ENCODE results near the gene BORCS5. TPM values are rescaled to one million over a fixed set of nuclear protein-coding genes. Genes with fewer than 3 reads are reported as not detected.

The BORCS5 gene
- total RNA-seq, 1 donor from 2014 or later: 13.3 TPM

DNA sequence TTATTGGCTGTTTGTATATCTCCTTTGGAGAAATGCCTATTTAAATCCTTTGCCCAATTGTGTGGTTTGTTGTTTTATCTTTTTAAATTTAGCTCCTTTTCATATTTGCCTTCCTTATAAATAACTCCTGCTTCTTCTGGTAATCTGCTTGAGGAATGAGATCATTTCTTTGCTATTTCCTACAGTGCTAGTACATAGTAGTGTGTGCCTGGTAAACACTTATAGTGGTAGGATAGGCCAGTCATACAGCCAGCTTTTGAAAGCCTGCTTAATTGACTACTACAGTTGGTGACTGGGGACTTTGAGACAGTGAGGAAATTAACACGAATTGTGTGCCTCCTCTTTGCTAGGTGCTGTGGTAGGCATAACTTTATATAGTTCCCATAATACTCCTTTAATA, 68.7 kb downstream of the BORCS5 start:
- Mint-ChIP-seq H3K9me3 (peaks cover 37% of the 10 kb centered on the region), H3K4me3 (no peak overlapping the region), H3K27ac (no peak overlapping the region), H3K4me1 (no peaks in the 10 kb centered on the region), H3K27me3 (ENCODE audit: insufficient read depth, low read depth) (no peaks in the 10 kb centered on the region), H3K36me3 (peaks cover 10% of the 10 kb centered on the region)
- H3K79me2 ChIP-seq (ENCODE audit: low read depth): no peaks in the 10 kb centered on the region
- H3K9ac ChIP-seq: no peak overlapping the region
- H3K36me3 ChIP-seq: no peaks in the 10 kb centered on the region
- no peak overlapping the region for H3K27ac ChIP-seq
- no peak overlapping the region for H3K4me2 ChIP-seq
- no peak for DNase-seq (ENCODE audit: low spot score)
- no peaks in the 10 kb centered on the region for H3K4me1 ChIP-seq
- no peak for TF ChIP-seq EZH2 (IDR thresholded peaks at IDR 0.05)
- TF ChIP-seq EZH2phosphoT487 (IDR thresholded peaks at IDR 0.05): no peak
- TF ChIP-seq, protein P1, sequence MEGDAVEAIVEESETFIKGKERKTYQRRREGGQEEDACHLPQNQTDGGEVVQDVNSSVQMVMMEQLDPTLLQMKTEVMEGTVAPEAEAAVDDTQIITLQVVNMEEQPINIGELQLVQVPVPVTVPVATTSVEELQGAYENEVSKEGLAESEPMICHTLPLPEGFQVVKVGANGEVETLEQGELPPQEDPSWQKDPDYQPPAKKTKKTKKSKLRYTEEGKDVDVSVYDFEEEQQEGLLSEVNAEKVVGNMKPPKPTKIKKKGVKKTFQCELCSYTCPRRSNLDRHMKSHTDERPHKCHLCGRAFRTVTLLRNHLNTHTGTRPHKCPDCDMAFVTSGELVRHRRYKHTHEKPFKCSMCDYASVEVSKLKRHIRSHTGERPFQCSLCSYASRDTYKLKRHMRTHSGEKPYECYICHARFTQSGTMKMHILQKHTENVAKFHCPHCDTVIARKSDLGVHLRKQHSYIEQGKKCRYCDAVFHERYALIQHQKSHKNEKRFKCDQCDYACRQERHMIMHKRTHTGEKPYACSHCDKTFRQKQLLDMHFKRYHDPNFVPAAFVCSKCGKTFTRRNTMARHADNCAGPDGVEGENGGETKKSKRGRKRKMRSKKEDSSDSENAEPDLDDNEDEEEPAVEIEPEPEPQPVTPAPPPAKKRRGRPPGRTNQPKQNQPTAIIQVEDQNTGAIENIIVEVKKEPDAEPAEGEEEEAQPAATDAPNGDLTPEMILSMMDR (IDR thresholded peaks at IDR 0.05): no peak
- H3K27me3 ChIP-seq: no peaks in the 10 kb centered on the region
- H2AFZ ChIP-seq (replicated peaks): no peak overlapping the region
- no peak overlapping the region for H3K4me3 ChIP-seq
- H3F3A ChIP-seq (ENCODE audit: low read depth): no peaks in the 10 kb centered on the region
- no peaks in the 10 kb centered on the region for H4K20me1 ChIP-seq (ENCODE audit: low read depth)
- H3K9me3 ChIP-seq (ENCODE audit: low read depth): peaks cover 16% of the 10 kb centered on the region

DNA sequence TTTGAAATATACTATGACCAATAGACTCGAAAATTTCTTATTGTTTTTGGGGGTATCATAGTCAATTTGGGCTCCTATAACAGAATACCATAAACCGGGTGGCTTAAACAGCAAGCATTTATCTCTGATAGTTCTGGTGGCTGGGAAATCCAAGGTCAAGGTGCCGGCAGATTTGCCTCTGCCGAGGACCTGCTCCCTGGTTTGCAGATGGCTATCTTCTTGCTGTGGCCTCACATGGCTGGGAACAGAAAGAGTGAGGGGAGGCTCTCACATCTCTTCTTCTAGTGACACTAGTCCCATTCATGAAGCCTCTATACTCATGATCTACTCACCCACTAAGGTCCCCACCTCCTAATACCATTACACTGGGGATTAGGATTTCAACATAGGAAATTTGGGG, 70.7 kb downstream of the BORCS5 start:
- no peaks in the 10 kb centered on the region for H3K4me1 ChIP-seq
- H2AFZ ChIP-seq (replicated peaks): no peak overlapping the region
- Mint-ChIP-seq H3K4me1 (no peaks in the 10 kb centered on the region), H3K27me3 (ENCODE audit: insufficient read depth, low read depth) (no peaks in the 10 kb centered on the region), H3K4me3 (no peak overlapping the region), H3K27ac (no peak overlapping the region), H3K9me3 (peaks cover 23% of the 10 kb centered on the region), H3K36me3 (peaks cover 9% of the 10 kb centered on the region)
- H3K36me3 ChIP-seq: no peaks in the 10 kb centered on the region
- no peak overlapping the region for H3K9ac ChIP-seq
- peaks cover 15% of the 10 kb centered on the region for H3K9me3 ChIP-seq (ENCODE audit: low read depth)
- H4K20me1 ChIP-seq (ENCODE audit: low read depth): no peaks in the 10 kb centered on the region
- H3K27me3 ChIP-seq: no peaks in the 10 kb centered on the region
- no peak overlapping the region for H3K4me3 ChIP-seq
- no peak overlapping the region for H3K27ac ChIP-seq
- H3F3A ChIP-seq (ENCODE audit: low read depth): no peaks in the 10 kb centered on the region
- no peak for DNase-seq (ENCODE audit: low spot score)
- no peak overlapping the region for H3K4me2 ChIP-seq
- H3K79me2 ChIP-seq (ENCODE audit: low read depth): no peaks in the 10 kb centered on the region
- TF ChIP-seq, protein P1 (IDR thresholded peaks at IDR 0.05): no peak
- TF ChIP-seq EZH2 (IDR thresholded peaks at IDR 0.05) (no peak), EZH2phosphoT487 (IDR thresholded peaks at IDR 0.05) (no peak)

DNA sequence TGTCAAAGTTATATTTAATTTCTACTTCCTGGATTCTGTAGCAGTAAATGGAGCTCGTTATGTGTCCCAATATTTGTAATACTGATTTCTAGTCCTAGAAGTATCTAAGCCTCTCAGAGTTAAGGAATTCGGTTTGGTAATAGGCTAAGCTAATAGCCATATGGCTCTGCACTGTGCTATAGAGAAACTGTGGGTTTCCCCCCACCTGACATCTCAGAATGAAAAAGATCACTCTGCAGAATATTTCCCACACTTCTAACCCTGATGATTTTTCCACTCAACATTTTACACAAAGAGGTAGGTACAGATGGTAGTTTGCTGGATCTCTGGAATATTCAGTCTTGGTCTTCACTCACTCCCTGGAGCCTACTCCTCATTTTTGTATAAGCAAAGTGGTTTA, 71.2 kb downstream of the BORCS5 start:
- no peak overlapping the region for H3K27ac Mint-ChIP-seq
- no peak overlapping the region for H3K27ac ChIP-seq

More for the DNA sequence above, 71.2 kb downstream of the BORCS5 start:
- Histone ChIP-seq H3K9ac (no peak overlapping the region), H3K4me3 (no peak overlapping the region), H3K4me1 (no peaks in the 10 kb centered on the region), H2AFZ (replicated peaks) (no peak overlapping the region), H3K9me3 (ENCODE audit: low read depth) (peaks cover 12% of the 10 kb centered on the region), H3K79me2 (ENCODE audit: low read depth) (no peaks in the 10 kb centered on the region), H3F3A (ENCODE audit: low read depth) (no peaks in the 10 kb centered on the region), H3K4me2 (no peak overlapping the region), H3K36me3 (no peaks in the 10 kb centered on the region), H4K20me1 (ENCODE audit: low read depth) (no peaks in the 10 kb centered on the region), H3K27me3 (no peaks in the 10 kb centered on the region)
- Mint-ChIP-seq H3K4me1 (no peaks in the 10 kb centered on the region), H3K9me3 (peaks cover 22% of the 10 kb centered on the region), H3K36me3 (peaks cover 9% of the 10 kb centered on the region), H3K4me3 (no peak overlapping the region), H3K27me3 (ENCODE audit: insufficient read depth, low read depth) (no peaks in the 10 kb centered on the region)
- DNase-seq (ENCODE audit: low spot score): no peak
- TF ChIP-seq EZH2 (IDR thresholded peaks at IDR 0.05) (no peak), EZH2phosphoT487 (IDR thresholded peaks at IDR 0.05) (no peak)
- TF ChIP-seq, protein P1 (IDR thresholded peaks at IDR 0.05): no peak

Data from neural progenitor cell (in vitro differentiated cells).